Ishikawa (cell line): ENCODE results near the gene LXN.

ENCODE experiments used
- CEBPB ChIP-seq: IDR thresholded peaks from 2 replicates; pipeline ENCODE4 v1.6.1; 2012
- CREB1 ChIP-seq: IDR thresholded peaks from 2 replicates; pipeline ENCODE4 v1.6.1; 2012; ENCODE audit warnings: low read depth
- EGR1 ChIP-seq: IDR thresholded peaks from 2 replicates; pipeline ENCODE4 v1.6.1; 2012
- EP300 ChIP-seq: IDR thresholded peaks from 2 replicates; pipeline ENCODE4 v1.6.1; 2012; ENCODE audit warnings: borderline replicate concordance
- FOXM1 ChIP-seq: IDR thresholded peaks from 2 replicates; pipeline ENCODE4 v1.6.1; 2012; ENCODE audit warnings: low read depth, borderline replicate concordance
- MAX ChIP-seq: IDR thresholded peaks from 2 replicates; pipeline ENCODE4 v1.6.1; 2012
- NFIC ChIP-seq: IDR thresholded peaks from 2 replicates; pipeline ENCODE4 v1.6.1; 2012
- RAD21 ChIP-seq: IDR thresholded peaks from 2 replicates; pipeline ENCODE4 v1.6.1; 2012; ENCODE audit warnings: low read depth
- REST ChIP-seq: IDR thresholded peaks from 2 replicates; pipeline ENCODE4 v1.6.1; 2012; ENCODE audit warnings: low read depth, mild to moderate bottlenecking
- TAF1 ChIP-seq: IDR thresholded peaks from 2 replicates; pipeline ENCODE4 v1.6.1; 2012; ENCODE audit warnings: low read depth, mild to moderate bottlenecking
- TCF12 ChIP-seq: IDR thresholded peaks from 2 replicates; pipeline ENCODE4 v1.6.1; 2012; ENCODE audit warnings: low read depth
- TEAD4 ChIP-seq: IDR thresholded peaks from 2 replicates; pipeline ENCODE4 v1.6.1; 2012
- USF1 ChIP-seq: IDR thresholded peaks from 2 replicates; pipeline ENCODE4 v1.6.1; 2012
- YY1 ChIP-seq: IDR thresholded peaks from 2 replicates; pipeline ENCODE4 v1.6.1; 2012; ENCODE audit warnings: low read depth
- ZBTB7A ChIP-seq: IDR thresholded peaks from 2 replicates; pipeline ENCODE4 v1.6.1; 2012; ENCODE audit warnings: low read depth

The LXN gene

GRCh38 chr3:158668506-158668905 lies 3.9 kb downstream of the LXN start:
- TF ChIP-seq CREB1 (no peak), USF1 (no peak), ZBTB7A (no peak), TEAD4 (no peak), FOXM1 (no peak), YY1 (no peak), REST (no peak), MAX (no peak), TCF12 (no peak), CEBPB (no peak), EGR1 (no peak), NFIC (no peak), EP300 (no peak), TAF1 (no peak), RAD21 (no peak)

- no peak for TF ChIP-seq TEAD4
Measured at GRCh38 chr3:158666416-158666815, 6.0 kb downstream of the LXN start.

- TF ChIP-seq EP300 = no peak
- TF ChIP-seq NFIC = no peak
- TF ChIP-seq CEBPB = no peak
Measured at GRCh38 chr3:158663832-158664231, 8.6 kb downstream of the LXN start.

- TF ChIP-seq TEAD4 (no peak), USF1 (no peak), EGR1 (no peak), CEBPB (no peak), TCF12 (no peak)
Measured at GRCh38 chr3:158663246-158663645, 9.2 kb downstream of the LXN start.

- TF ChIP-seq ZBTB7A (no peak), YY1 (no peak)
Measured at GRCh38 chr3:158660711-158661110, 11.7 kb downstream of the LXN start.

- TF ChIP-seq EP300 (no peak), MAX (no peak), CEBPB (no peak), EGR1 (no peak), CREB1 (no peak), RAD21 (peak; percentile 32), NFIC (no peak)
Measured at GRCh38 chr3:158659454-158660237, 12.8 kb downstream of the LXN start.

- TF ChIP-seq ZBTB7A = no peak
- TF ChIP-seq YY1 = no peak
- TF ChIP-seq EGR1 = no peak
- no peak for TF ChIP-seq REST
- no peak for TF ChIP-seq CEBPB
- no peak for TF ChIP-seq FOXM1
- no peak for TF ChIP-seq TEAD4
- no peak for TF ChIP-seq NFIC
- no peak for TF ChIP-seq CREB1
- TF ChIP-seq USF1 = no peak
- TF ChIP-seq RAD21 = no peak
Measured at GRCh38 chr3:158658889-158659288, 13.6 kb downstream of the LXN start.
